ENCODE data around the gene AMBP. TPM values are rescaled to one million over a fixed set of nuclear protein-coding genes. Genes with fewer than 3 reads are reported as not detected.

Gene AMBP
- total and polyA plus RNA-seq, 2 donors (not counting 1 experiment from before 2014, with no cell fraction given): not detected

- ChIA-PET POLR2A (no interaction called here), CTCF (interaction anchor here (1.0 to 1.8 kb wide), 2 partner anchors 8 to 17 kb away, joined by 3 to 9 read pairs; no protein-coding TSS in a partner anchor)
- no peak overlapping the region for H3K4me2 ChIP-seq (replicated peaks; ENCODE audit: low read depth, low read length, poor library complexity, severe bottlenecking)
- H3K27me3 ChIP-seq (replicated peaks in 1 of 4; ENCODE audit: control extremely low read depth in 1 of 4, control insufficient read depth in 3 of 4, insufficient read depth in 4 of 4, low read length in 3 of 4): peaks cover 0 to 18% (median 5%) of the 10 kb centered on the region in 4 experiments
- no peak for TF ChIP-seq EZH2 (IDR thresholded peaks at IDR 0.05; ENCODE audit: borderline replicate concordance, insufficient read depth, low read depth, low read length, poor library complexity, severe bottlenecking)
- TF ChIP-seq, protein P1, sequence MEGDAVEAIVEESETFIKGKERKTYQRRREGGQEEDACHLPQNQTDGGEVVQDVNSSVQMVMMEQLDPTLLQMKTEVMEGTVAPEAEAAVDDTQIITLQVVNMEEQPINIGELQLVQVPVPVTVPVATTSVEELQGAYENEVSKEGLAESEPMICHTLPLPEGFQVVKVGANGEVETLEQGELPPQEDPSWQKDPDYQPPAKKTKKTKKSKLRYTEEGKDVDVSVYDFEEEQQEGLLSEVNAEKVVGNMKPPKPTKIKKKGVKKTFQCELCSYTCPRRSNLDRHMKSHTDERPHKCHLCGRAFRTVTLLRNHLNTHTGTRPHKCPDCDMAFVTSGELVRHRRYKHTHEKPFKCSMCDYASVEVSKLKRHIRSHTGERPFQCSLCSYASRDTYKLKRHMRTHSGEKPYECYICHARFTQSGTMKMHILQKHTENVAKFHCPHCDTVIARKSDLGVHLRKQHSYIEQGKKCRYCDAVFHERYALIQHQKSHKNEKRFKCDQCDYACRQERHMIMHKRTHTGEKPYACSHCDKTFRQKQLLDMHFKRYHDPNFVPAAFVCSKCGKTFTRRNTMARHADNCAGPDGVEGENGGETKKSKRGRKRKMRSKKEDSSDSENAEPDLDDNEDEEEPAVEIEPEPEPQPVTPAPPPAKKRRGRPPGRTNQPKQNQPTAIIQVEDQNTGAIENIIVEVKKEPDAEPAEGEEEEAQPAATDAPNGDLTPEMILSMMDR (IDR thresholded peaks at IDR 0.05): no peak
- WGBS (ENCODE audit: insufficient coverage): 57% methylated on average over 1 of the region's 1 CpG
- H3K79me2 ChIP-seq (ENCODE audit: control insufficient read depth, insufficient read depth, low read length): no peaks in the 10 kb centered on the region
- H3K4me1 Mint-ChIP-seq: peaks cover 8% of the 10 kb centered on the region
- no peak overlapping the region for H2AFZ ChIP-seq (ENCODE audit: insufficient read depth, low read depth, low read length, poor library complexity, severe bottlenecking)
- no peak overlapping the region for H3K27ac Mint-ChIP-seq
- intact Hi-C loops (cut with micrococcal nuclease): no loop called here
- no peaks in the 10 kb centered on the region for H3K36me3 ChIP-seq (replicated peaks in 1 of 2; ENCODE audit: control extremely low read depth in 1 of 2, control insufficient read depth in 1 of 2, extremely low read depth in 1 of 2, insufficient read depth in 2 of 2, low read length in 1 of 2)
- no peak overlapping the region for H3K4me3 ChIP-seq (ENCODE audit: control extremely low read depth in 1 of 5, extremely low read depth in 1 of 5, insufficient read depth in 1 of 5, low read depth in 2 of 5, low read length in 4 of 5)
- no peaks in the 10 kb centered on the region for H4K20me1 ChIP-seq (ENCODE audit: control insufficient read depth, insufficient read depth, low read length, poor library complexity, severe bottlenecking)
- H3K9ac ChIP-seq (ENCODE audit: low read length): no peak overlapping the region
- H3K27me3 Mint-ChIP-seq: peaks cover 35% of the 10 kb centered on the region
- no peak overlapping the region for H3K27ac ChIP-seq (ENCODE audit: low read length in 2 of 2)
- ATAC-seq (ENCODE audit: low read depth): no peak
- H3K4me3 Mint-ChIP-seq: no peak overlapping the region
- peaks cover 5 to 6% of the 10 kb centered on the region in 2 donors for H3K4me1 ChIP-seq (ENCODE audit: control insufficient read depth in 2 of 2, insufficient read depth in 2 of 2, low read length in 2 of 2)
- DNase-seq: no peak
- H3K9me3 ChIP-seq (ENCODE audit: control extremely low read depth in 1 of 3, control insufficient read depth in 2 of 3, insufficient read depth in 1 of 3, low read length in 2 of 3): peaks cover 0 to 14% (median 0%) of the 10 kb centered on the region in 3 donors
- peaks cover 2% of the 10 kb centered on the region for H3K9me3 Mint-ChIP-seq (ENCODE audit: insufficient read depth)
Measured at GRCh38 chr9:114100536-114100935, 22.4 kb upstream of the AMBP start.

DNA sequence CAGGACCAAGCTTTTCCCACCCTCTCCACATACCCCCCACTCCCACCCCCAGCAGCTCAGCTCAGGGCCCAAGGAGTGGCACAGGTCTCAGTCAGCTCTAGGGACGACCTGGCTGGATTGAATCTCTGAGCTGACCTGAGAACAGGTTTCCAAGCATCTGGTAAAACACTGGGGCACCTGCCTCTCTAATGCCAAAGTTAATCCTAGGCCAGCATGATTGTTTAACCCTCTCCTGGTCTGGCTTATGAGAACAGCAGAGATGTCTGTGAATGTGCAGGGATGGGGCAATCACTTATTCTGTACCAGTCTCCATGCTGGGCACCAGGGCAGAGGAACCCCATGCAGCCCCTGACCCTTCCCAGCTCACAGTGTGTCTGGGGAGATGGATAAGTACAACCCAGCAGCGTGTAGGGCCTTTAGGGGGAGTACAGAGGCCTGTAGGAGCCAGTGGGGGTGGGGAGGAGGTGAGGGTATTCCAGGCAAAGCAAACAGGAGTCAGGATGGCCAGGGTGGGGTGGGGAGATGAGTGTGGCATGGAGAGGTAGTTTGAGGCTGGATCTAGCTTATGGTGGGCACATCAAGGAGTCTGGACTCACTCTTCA, 21.7 kb upstream of the AMBP start:
- H3K27ac ChIP-seq (ENCODE audit: low read length in 2 of 2): no peak overlapping the region
- CTCF ChIA-PET: interaction anchor here (1.8 kb wide), 1 partner anchor 9 kb away, joined by 9 read pairs; no protein-coding TSS in a partner anchor
- POLR2A ChIA-PET: no interaction called here
- no peak overlapping the region for H3K9ac ChIP-seq (ENCODE audit: low read length)
- peaks cover 2% of the 10 kb centered on the region for H3K9me3 Mint-ChIP-seq (ENCODE audit: insufficient read depth)
- 89% methylated on average over 2 of the region's 2 CpGs for WGBS (ENCODE audit: insufficient coverage)
- H3K4me3 ChIP-seq (ENCODE audit: control extremely low read depth in 1 of 5, extremely low read depth in 1 of 5, insufficient read depth in 1 of 5, low read depth in 2 of 5, low read length in 4 of 5): no peak overlapping the region
- ATAC-seq (ENCODE audit: low read depth) (no peak), DNase-seq (no peak)
- peaks cover 0 to 14% (median 0%) of the 10 kb centered on the region in 3 donors for H3K9me3 ChIP-seq (ENCODE audit: control extremely low read depth in 1 of 3, control insufficient read depth in 2 of 3, insufficient read depth in 1 of 3, low read length in 2 of 3)
- H3K4me1 Mint-ChIP-seq: peaks cover 8% of the 10 kb centered on the region
- H3K27me3 Mint-ChIP-seq: peaks cover 40% of the 10 kb centered on the region
- no peak overlapping the region for H3K27ac Mint-ChIP-seq
- H2AFZ ChIP-seq (ENCODE audit: insufficient read depth, low read depth, low read length, poor library complexity, severe bottlenecking): no peak overlapping the region
- intact Hi-C loops (cut with micrococcal nuclease): no loop called here
- no peak overlapping the region for H3K4me2 ChIP-seq (replicated peaks; ENCODE audit: low read depth, low read length, poor library complexity, severe bottlenecking)
- H3K79me2 ChIP-seq (ENCODE audit: control insufficient read depth, insufficient read depth, low read length): no peaks in the 10 kb centered on the region
- TF ChIP-seq, protein P1 (IDR thresholded peaks at IDR 0.05): no peak
- TF ChIP-seq EZH2 (IDR thresholded peaks at IDR 0.05; ENCODE audit: borderline replicate concordance, insufficient read depth, low read depth, low read length, poor library complexity, severe bottlenecking): no peak
- H3K4me3 Mint-ChIP-seq: peak overlapping the region; percentile 24
- H3K27me3 ChIP-seq (replicated peaks in 1 of 4; ENCODE audit: control extremely low read depth in 1 of 4, control insufficient read depth in 3 of 4, insufficient read depth in 4 of 4, low read length in 3 of 4): peaks cover 0 to 23% (median 5%) of the 10 kb centered on the region in 4 experiments
- H3K36me3 ChIP-seq (replicated peaks in 1 of 2; ENCODE audit: control extremely low read depth in 1 of 2, control insufficient read depth in 1 of 2, extremely low read depth in 1 of 2, insufficient read depth in 2 of 2, low read length in 1 of 2): no peaks in the 10 kb centered on the region
- peaks cover 5 to 6% of the 10 kb centered on the region in 2 donors for H3K4me1 ChIP-seq (ENCODE audit: control insufficient read depth in 2 of 2, insufficient read depth in 2 of 2, low read length in 2 of 2)
- no peaks in the 10 kb centered on the region for H4K20me1 ChIP-seq (ENCODE audit: control insufficient read depth, insufficient read depth, low read length, poor library complexity, severe bottlenecking)
